Inferior parietal cortex (tissue), 1 donor: ENCODE results near the gene CORO2A.

Source experiments
- DNase-seq: peaks from one replicate; pipeline ENCODE4 v3.0.0-alpha.2; 2016; ENCODE audit errors: extremely low spot score

CORO2A gene

DNA sequence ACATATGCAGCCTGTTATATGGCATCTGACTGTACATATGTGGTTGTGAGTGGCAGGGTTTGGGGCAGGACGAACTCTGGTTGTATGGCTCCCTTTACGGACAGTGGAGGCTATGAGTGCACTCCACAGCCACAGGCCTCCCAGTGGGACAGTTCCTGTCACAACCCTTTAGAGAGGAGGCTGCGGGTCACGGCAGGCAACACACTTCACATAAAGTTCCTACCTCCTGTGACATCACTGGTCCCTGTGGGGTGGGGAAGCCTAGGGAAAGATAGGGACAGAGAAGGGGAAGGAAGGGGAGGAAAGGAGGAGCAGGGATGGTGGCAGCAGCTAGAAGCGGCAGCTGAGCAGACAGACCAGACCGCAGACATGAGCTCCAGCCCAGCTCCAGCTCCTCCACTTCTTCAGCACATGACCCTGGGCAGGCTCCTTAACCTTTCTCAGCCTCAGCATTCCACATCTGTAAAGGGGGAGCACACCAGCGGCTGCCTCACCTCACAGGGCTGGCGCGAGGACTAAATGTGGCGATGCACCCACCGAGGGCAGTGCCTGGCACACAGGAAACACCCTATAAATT lies 27.4 kb upstream of the CORO2A start:
- no peak for DNase-seq

DNA sequence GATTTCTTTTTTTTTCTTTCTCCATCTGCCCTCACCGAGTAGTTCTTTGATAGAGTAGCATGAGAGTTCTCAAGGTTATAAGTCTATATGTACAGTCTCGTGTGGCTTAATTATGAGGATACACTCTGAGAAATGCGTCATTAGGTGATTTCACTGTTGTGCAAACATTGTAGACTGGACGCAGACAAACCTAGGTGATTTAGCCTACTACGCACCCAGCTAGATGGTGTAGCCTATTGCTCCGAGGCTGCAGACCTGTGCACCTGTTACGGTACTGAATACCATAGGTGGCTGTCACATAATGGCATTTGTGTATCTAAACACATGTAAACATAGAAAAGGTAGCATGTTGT lies 26.9 kb upstream of the CORO2A start:
- no peak for DNase-seq

DNA sequence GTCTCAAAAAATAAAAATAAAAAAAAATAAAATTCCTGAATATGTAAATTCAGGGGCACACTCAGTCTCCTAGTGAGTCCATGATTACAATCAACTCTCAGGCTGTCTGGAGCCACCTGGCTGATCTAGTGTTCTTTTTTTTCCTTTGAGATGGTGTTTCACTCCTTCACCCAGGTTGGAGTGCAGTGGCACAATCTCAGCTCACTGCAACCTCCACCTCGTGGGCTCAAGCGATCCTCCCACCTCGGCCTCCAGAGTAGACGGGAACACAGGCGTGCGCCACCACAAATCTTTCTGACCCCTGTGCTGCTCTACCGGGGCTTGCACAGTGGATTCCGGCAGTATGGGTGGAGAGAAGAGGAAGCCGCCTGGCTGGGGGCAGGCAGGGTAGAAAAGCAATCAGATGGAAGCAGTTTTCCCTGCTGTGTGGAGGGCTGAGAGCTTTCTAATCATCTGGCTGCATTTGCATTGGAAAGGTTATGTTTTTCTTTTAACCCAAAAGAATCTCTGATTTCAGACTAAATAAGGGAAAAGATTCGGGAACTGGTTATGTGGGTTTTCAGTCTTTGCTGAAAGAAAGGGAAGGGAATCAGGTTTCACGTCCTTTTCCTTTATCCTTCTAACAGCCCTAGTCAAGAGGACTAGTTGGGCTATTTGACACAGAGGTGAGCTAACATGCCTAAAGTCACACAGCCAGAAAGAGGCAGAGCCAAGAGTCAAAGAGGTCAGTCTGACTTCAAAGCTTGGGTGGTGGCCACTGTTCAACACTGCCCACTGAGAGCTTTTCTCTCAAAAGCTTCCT lies 26.3 kb upstream of the CORO2A start:
- no peak for DNase-seq

DNA sequence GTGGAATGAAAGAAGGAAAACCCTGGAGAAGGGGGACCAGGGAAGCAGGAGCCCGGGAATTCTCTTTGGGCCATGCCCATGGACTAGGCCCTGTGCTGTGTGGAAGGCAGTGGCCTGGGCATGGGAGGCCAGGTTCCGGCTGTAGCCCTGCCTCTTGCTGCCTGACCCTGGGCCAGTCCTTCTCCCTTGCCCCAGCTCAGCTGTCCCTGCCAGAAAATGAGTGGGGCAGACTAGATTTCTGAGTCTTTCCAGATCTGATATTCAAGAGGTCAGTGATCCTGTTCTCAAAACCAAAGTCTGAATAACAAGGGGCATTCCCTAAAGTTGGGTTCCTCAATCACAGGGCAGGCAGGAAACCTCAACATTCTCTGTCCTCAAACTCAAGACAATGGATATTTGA lies 24.8 kb upstream of the CORO2A start:
- DNase-seq = no peak

DNA sequence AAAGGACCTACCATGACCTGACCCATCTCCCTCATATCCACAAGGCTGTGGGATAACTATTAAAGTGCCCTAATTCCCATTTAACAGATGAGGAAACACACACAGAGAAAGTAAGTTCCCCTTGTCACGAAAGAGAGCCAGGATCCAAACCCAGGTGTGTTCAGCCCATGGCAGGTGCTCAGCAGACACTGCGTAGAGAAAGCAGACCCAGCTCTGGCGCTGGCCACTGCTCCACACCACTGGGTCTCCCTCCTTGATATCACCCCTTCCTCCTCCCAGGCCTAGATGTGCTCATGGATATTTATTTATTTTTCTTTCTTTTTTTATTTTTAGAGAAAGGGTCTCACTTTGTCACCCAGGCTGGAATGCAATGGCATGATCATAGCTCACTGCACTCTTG lies 24.0 kb upstream of the CORO2A start:
- no peak for DNase-seq

DNA sequence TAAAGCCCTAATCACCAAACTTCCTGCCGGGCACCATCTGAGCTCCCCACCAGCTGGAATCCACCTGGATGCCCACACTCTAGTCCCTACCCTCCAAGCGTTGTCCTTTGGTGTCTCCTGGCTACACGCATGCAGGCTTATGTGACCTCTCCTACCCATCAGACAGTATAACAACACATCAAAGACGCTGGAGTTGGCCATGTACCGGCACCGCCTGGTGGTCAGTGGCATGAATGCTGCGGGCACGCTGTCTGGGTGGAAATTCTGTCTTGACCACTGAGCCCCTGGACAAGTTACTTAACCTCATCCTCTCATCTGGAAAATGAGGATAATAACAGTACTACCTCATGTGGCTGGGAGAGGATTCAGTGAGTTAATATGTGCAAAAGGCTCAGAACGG lies 23.4 kb upstream of the CORO2A start:
- DNase-seq = no peak

DNA sequence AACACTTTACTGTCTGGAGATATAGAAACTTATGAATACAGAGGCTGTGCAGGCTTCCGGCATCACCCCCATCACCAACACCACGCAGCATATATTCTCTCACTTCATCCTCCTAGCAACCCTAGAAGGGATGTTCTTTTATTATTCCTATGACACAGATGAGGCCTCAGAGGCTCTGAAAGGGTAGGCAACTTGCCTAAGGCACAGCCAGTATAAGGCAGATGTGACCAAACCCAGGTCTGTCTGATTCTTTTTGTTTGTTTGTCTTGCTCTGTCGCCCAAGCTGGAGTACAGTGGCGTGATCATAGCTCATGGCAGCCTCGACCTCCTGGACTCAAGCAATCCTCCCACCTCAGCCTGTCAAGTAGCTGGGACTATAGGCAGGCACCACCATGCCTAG lies 22.8 kb upstream of the CORO2A start:
- no peak for DNase-seq

DNA sequence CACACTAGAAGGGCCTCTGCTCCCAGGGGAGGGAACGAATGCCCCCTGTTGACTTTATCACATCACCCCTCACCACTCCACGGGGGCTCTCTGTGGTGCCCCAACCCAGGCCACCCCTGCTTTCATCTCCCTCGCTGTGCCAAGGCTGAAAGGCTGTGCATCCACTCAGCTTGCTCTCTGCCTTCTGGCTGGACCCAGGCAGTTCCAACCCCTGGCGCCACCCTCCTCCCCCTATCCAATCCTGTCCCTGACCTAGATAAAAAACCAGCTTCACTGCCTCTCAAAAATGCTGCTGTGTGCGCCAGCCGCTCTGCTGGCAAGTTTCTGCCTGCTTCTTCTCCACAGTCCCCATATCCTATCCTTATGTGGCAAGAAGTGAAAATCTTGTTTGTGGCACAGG lies 22.4 kb upstream of the CORO2A start:
- no peak for DNase-seq

DNA sequence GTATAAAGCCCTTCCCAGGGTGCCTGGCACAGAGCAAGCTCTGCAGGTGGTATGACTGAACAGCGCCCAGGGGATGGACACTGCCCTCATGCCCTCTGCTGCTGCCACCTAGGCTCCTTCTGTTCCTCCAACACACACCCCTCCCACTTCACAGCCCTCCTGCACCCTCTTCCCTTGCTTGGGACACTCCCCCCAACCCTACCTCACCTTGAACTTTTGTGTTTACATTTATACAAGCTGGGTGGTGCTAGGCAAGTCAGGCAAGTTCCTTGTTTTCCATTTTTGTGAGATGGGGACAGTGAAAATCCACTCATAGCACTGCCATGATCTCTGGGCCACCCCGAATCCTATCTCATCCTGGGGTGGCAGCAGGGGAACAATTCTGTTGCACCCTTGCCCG lies 18.8 kb upstream of the CORO2A start:
- no peak for DNase-seq

DNA sequence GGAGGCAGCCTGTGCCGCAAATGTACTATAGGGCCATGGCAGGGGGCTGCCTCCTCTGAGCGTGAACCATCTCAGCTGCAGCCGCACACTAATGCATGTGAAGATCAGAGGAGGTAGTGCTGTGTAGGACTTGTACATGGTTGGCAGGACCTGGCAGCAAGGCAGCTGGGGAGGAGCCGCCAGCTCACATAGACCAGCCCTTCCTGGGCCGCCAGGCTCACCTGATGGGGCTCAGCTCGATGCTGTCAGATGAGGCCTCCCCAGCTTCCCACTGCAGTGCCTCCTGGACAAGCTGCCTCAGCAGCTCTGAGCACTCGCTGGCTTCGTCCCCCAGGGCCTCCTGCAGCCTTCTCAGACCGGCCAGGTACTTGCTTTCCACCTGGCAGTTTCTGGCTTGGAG lies 18.0 kb upstream of the CORO2A start:
- no peak for DNase-seq

DNA sequence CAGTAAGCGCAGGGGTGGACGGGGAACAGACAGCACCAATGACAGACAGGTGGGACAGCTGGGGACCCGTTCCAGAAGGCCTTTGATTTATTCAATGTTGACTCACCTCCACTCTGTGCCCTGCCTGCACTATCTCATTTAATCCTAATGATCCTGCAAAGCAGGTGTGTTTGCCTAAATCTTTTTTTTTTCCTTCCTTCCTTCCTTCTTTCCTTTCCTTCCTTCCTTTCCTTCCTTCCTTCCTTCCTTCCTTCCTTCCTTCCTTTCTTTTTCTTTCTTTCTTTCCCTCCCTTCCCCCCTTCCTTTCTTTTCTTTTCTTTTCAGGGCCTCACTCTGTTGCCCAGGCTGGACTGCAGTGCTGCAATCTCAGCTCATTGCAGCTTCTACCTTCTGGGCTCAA lies 17.1 kb upstream of the CORO2A start:
- DNase-seq = no peak

DNA sequence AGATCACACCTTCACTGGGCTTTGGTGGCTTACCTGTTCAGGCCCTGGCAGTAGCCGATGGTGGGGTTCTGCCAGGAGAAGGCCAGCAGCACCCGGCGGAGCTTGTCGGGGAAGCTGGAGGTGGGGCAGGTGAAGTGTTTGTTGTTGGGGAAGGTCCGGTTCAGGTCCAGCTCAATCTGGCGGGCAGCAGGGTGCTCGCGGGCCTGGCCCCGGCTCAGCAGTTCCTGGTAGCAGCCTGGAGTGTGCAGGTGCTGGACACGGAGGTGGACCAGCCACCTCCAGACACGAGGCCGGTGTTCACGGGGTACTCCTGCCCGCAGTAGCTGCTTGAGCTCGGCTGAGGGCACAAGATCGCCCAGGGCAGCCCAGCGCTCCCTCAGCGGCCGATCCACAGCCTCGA lies 16.2 kb upstream of the CORO2A start:
- DNase-seq = no peak

DNA sequence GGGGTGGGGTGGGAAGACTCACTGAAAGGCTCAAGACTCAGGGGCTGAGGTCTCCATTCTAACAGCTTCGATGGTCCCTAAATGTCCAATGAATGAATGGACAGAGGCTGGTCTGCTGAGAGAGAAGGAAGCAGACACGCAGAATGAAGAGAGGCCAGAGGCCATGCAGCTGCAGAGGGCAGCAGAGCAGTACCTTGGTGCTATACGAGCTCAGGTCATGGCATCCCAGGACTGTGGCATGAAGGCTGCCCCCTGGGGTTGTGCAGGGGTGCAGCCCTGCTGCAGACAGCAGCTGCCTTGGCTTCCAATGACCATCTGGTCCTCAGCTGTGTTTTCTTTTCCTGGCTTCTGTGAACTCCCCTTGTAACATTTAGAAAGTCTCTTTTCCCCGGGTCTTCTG lies 15.2 kb upstream of the CORO2A start:
- no peak for DNase-seq

DNA sequence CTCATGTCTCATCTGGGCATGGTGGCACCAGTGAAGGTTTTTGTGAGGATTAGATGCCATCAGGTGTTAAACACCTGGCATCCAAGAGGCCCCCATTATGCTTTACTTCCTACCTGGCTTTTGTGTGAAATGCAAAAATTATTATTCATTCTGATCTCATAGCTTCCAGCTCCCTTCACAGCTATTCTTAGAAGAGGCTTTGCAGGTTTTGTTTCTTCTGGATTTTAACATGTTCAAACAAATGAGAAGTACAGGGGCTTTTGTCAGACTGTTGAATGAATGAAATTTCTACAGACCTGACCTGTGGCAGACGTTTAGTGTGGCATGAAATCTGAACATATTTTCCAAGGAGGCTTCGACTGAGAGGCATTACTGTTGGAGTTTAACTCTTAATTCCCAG lies 14.3 kb upstream of the CORO2A start:
- no peak for DNase-seq

DNA sequence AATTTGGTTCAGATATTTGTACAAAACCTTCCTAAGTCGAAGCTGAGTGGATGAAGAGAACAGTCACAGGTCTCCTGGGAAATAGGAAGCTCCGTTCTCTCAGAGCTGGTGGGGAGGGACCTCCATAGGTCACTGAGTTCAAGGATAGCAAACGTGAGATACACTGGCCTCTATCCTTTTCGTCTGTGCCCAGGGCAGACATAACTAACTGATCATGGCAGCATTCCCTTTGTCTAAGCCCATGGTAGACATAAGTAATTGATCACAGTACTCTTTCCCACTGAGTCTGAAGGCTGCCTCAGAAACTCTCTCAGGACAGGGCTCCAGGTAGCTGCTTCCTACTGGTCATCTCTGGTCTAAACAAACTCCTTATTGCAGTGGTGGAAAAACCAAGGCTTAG lies 12.3 kb upstream of the CORO2A start:
- DNase-seq = no peak

DNA sequence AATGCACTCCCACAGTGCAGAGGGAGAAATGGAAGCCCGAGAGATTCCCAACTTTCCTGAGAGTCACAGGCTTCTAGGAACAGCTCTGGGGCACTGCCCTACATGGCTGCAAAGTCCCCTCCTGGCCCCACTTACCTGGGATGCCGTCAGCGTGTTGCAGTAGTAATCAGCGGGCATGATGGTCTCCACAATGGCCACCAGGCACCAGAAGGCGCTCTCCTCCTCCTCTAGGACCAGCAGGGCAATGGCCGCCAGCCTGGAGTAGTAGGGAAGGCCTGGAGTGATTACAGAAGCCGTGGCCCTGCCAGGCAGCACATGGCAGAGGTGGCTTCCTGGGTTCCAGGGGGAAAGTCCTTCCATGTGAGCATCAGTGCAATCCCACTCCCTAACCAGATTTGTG lies 10.7 kb upstream of the CORO2A start:
- no peak for DNase-seq

DNA sequence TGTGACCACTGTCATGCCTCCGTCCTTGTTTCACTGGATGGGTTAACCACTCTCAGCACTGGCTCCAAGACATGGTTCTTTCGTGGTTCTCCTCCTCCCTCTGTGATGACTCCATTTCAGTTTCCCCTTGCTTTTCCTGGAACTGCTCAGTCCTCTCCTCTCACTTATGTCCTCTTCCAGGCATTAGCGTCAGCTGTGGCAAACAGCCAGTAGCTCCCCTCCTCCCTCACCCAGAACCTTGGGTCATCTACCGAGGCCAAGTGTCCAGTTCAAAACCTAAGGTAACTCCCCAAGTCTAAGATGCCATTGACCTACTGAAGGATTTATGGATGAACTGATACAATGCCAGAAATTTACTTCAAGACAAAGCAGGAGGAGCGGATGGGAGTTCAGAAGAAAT lies 9.8 kb upstream of the CORO2A start:
- no peak for DNase-seq

DNA sequence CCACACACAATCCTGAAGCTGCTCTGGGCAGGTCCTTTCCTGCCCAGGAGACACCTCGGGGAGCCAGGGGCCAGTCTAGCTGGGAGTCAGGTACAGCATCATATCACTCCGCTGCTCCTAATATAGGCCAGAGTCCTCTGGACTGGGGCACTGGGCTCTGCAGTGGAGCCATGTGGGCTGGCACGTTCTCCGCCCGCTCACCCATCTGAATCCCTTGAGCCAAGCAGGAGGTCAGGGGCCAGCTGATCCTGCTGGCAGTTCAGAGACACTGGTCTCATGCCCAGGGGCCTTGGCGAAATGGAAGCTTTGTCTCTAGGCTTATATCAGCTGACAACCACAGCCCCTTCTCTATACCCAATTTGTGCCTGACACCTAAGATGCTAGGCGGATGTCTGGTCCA lies 9.3 kb upstream of the CORO2A start:
- no peak for DNase-seq

DNA sequence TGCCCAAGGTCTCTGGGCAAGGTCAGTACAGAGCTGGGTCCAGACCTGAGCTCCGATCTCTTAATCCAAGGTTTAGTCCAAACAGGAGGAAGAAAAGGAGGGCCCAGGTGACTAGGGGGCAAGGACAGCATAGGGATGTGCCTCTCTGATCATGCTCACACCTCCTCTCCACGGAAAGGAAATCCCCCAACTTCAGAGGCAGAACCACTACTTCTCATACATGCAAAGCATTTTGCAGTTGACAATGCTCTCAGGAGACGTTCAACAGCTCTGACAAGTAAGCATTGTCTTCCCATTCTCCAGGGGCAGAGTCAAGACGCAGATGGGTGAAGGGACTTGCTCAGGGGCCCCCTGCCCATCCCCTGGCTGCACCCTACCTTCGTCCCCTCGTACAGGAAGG lies 8.7 kb upstream of the CORO2A start:
- no peak for DNase-seq

DNA sequence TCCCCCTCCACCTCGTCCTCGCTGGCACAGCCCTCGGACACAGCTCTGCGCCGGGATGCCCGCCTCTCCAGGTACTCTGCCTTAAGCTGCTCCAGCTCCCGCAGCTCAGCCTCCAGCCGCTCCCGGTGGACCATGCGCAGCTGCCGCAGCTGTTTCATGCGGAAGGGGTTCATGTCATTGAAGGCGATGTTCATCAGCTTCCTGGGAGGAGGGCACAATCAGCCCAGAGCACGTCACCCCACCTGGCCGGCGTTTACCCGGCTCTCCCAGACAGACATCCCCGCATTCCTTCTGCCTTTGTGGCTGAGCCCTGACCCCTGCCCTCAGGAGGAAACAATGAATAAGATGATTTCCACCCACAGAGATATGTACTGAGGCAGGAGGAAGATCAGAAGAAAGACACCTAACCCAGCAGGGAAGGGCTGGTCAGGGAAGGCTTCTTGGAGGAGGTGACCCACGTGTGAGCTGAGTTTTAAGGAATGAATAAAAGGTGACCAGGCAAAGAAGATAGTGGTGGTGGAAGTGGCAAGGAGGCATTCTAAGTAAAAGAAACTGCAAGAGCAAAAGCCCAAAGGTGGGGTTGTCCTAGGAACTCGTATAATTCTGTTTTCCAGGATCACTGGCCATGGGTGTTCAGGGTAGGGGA lies 7.1 kb upstream of the CORO2A start:
- no peak for DNase-seq

DNA sequence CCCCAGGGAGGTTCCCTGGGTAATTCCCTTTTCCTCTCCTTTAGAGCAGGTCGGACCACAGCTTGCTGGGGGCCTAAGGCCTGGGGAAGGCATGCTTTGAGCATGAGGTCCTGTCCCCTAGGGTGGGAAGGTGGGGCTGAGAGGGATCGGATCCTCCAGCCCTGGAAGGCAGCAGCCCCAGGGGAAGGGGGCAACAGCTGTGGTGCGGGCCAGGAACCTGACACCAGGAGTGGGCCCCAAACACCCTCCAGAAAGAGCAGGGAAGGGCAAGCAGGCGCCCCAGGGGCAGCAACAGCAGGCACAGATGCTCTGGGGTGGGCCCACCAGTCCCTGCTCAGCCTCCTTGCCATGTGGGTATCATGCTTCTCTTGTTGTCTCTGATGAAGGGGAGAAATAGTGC lies 3.2 kb upstream of the CORO2A start:
- no peak for DNase-seq

DNA sequence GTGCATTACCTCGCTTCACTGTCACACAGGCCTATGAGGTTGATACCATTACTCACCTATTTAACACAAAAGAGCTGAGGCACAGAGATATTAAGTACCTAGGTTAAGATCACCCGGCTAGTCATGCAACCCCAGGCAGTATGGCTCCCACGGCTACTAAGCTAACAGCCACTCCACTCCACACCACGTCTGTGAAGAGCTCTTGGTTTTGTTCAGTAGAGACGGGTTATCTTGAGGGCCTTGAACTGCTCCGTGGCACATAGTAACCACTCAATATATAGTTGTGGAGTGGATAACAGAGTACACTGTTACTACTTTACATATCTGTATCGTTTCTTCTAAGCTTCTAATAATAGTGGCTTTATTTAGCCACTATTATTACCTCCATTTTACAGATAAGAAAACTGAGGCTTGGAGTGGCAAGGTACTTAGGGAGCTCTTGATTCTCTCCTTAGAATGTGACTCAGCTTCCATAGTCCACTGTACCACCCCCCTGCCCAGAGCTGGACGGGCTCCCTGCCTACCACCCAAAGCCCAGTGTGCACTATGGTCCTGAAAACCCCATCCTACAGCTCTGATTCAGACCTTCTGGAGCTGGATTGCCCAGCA lies 1.0 kb upstream of the CORO2A start:
- no peak for DNase-seq
